Measurements from ENCODE around the gene HDHD3. TPM values are rescaled to one million over a fixed set of nuclear protein-coding genes. Genes with fewer than 3 reads are reported as not detected.
A peak's percentile ranks its signal among the peaks of the same experiment; 100 is the strongest.
"Not testable (repeated sequence)": the region's sequence is repeated elsewhere in the genome, so short reads cannot be mapped to it uniquely, and the experiment has no call there.

HDHD3 gene
- total RNA-seq, 1 experiment from 2014 or later, result 78.1 TPM

GRCh38 chr9:113389451-113389850, 12.7 kb upstream of the HDHD3 start:
- DNase-seq (ENCODE audit: low spot score), result no peak

- DNase-seq (ENCODE audit: low spot score), result no peak
Observed at GRCh38 chr9:113388833-113389232, 12.0 kb upstream of the HDHD3 start.

DNA sequence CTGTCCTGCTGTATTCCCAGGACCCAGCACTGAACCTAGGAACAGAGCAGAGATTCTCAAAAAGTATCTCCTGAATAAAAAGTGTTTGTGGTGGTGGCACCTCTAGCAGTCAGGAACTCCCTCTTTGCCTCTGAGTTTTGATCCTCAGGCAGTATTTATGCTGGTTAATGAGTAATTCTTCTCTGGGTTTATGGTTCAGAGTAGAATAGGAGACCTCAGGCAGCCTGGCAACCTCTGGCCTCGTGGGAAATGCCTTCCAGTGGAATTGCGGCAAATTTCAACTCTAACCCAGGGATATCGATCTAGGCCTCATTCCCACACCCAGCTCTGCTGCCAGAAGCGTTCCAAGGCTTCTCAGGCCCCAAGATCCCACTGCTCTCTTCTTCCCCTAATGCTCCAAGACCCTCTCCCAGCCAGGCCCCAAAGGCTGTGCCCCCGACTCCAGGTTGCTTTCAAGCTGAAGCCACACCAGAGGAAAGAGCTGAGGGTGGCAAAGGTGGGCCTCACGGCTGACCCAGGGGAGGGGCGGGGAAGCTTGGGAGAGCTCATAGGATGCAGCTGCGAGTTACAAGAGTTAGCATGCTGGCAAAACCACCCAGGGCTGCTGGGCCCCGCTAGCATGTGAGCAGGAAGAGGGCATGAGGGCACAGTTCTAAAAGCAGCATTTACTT, 10.9 kb upstream of the HDHD3 start:
- peak; percentile 84 for DNase-seq (ENCODE audit: low spot score)

DNA sequence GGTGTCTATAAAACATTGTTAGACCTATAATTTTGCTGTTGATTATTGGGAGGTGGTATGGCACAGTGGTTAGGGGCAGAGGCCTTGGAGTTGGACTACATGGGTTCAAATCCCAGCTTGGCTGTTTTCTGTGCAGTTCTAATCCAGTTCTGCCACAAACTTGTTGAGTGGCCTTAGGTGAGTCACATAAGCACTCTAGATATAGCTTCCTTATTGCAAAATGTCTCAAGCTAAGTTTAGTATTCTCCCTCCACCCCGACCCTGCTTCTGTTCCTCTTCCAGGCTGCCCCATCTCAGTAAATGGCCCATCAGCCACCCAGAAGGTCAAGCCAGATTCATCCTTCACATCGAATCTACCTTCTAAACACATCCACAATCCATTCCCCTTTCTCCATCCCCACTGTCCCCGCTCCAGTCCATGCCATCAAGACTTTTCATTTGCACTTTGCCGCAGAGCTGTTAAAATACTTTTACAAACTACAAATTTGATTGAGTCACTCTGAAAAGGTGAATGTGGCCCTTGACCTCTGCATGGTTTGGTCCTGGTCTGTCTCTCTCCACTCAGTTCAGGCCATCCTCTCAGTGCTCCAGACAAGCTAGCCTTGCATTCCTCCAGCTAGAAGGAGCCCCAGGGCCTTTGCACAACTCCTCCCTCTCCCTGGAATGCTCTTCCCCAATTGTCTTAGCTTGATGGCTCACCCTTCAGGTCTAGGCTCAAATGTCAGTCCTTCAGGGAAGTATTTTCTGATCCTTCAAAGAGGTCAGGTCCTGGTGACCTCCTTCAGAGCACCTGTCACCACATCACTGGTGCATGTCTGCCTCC, 10.0 kb upstream of the HDHD3 start:
- DNase-seq (ENCODE audit: low spot score), result no peak

DNA sequence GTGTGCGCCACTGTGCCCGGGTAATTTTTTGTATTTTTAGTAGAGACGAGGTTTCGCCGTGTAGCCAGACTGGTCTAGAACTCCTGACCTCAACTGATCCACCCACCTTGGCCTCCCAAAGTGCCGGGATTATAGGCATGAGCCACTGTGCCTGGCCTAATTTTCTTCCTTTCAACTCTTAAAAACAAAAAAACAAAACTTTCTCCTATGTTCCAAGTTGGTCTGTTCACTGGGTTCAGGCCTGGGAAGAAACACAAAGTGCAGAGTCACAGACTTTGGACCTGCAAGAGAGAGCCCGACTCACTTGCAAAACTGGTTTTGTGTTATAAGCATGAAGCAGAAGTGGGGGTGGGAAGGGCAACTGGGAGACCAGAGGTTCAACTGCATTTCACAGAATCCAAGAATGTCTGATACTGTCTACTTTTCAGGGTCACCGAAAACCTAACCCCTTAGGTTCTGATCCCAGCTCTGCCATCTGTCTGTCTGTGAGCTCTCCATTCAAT, 5.2 kb upstream of the HDHD3 start:
- DNase-seq (ENCODE audit: low spot score), result peak; percentile 93

- not testable (repeated sequence) for DNase-seq (ENCODE audit: low spot score)
Observed at GRCh38 chr9:113381441-113381840, 4.7 kb upstream of the HDHD3 start.

- peak; percentile 44 for DNase-seq (ENCODE audit: low spot score)
Observed at GRCh38 chr9:113380869-113381378, 4.1 kb upstream of the HDHD3 start.

- DNase-seq (ENCODE audit: low spot score), result not testable (repeated sequence)
Observed at GRCh38 chr9:113379829-113380210, 3.0 kb upstream of the HDHD3 start.

DNA sequence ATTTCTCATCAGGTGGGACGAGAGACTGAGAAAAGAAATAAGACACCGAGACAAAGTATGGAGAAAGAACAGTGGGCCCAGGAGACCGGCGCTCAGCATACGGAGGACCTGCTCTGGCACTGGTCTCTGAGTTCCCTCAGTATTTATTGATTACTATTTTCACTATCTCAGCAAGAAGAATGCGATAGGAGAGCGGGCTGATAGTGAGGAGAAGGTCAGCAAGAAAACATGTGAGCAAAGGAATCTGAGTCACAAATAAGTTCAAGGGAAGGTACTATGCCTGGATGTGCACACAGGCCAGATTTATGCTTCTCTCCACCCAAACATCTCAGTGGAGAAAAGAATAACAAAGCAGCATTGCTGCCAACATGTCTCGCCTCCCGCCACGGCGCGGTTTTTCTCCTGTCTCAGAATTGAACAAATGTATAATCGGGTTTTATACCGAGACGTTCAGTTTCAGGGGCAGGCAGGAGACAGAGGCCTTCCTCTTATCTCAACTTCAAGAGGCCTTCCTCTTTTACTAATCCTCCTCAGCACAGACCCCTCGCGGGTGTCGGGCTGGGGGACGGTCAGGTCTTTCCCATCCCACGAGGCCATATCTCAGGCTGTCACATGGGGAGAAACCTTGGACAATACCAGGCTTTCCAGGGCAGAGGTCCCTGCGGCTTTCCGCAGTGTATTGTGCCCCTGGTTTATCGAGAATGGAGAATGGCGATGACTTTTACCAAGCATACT, 2.5 kb upstream of the HDHD3 start:
- DNase-seq (ENCODE audit: low spot score), result not testable (repeated sequence)

DNA sequence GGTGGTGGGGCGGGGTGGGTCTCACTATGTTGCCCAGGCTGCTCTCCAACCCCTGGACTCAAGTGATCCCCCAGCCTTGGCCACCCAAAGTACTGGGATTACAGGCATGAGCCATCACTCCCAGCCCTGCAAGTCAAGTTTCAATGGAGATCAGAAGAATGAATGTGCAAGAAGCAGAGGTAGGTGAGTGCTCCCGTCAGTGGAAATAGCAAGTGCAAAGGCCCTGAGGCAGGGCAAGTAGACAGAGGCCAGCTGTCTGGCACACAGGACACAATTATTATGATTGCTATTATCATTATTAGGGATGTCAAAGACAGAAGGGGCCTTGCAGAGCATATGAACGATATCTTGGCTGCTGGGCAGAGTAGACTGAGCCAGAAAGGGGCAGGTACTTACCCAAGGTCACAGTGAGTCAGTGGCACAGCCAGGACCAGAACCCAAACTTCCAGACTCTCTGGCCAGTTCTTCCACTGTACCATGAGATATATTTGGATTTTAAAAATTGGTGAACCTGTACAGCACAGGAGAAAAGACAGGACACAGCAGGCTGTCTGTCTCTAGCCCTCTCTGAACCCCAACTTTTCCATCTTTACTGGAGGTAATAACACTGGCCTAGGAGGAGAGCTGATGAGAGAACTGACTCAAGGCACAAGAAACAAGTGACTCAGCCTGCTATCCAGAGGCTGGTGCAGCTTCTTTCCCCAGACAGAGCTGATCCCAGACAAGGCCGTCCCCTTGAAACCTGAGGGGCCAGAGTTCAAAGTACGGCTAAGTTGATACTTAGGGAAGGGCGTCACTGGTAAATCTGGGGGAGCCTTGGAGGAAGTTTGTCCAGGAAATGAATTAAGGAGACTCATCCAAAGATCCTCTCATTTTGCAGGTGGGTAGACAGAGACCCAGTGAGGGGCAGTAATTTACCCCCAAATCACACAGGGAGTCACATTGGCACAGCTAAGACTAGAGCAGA, 1.4 kb downstream of the HDHD3 start:
- DNase-seq (ENCODE audit: low spot score), result peak; percentile 57

- DNase-seq (ENCODE audit: low spot score), result no peak
Observed at GRCh38 chr9:113373676-113374392, 3.0 kb downstream of the HDHD3 start.

DNA sequence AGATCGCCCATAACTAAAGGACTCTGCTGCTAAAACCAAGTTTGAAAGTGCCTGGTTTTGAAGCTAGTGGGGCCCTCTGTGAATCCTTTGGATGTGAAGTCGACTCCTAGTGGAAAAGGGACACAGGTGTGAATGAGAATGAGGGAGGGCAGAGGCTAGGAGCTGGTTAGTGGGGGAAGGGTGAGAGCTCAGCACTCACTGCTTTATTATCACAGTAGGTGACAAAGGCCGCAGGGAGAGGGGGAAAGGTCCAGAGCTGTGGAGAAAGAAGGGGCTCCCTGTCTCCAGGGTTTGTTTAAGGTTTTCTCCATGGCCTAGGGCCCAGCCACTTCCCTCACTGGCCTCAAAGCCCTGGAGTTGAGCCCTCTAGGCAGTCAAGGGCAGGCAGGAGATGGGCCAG, 3.5 kb downstream of the HDHD3 start:
- DNase-seq (ENCODE audit: low spot score), result no peak

GRCh38 chr9:113372059-113372458, 4.7 kb downstream of the HDHD3 start:
- no peak for DNase-seq (ENCODE audit: low spot score)

DNA sequence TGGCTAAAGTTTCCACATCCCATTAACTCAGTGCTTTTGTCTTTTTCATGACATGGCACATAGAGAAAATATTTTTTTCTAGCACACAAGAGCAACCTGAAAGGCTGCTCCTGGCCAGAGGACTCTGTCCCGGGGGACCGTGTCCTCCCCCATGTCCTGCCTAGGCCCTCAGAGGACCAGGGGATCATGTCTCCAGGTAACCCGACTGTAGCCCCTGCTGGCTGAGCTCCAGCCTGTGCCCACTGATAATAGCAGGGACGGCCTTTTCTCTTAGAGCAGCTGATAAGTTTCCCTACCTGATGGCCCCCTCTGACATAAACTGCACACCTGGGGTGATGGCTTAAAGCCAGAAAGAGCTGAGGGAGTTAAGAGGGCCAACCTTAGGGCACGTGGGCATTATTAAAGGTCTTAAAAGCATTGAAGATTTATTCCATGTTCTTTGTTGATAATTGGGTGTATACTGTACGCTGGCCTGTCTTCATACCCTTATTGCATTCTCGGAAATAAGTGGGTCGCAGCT, 5.9 kb downstream of the HDHD3 start:
- DNase-seq (ENCODE audit: low spot score), result no peak

GRCh38 chr9:113369855-113370140, 7.0 kb downstream of the HDHD3 start:
- DNase-seq (ENCODE audit: low spot score), result no peak

DNA sequence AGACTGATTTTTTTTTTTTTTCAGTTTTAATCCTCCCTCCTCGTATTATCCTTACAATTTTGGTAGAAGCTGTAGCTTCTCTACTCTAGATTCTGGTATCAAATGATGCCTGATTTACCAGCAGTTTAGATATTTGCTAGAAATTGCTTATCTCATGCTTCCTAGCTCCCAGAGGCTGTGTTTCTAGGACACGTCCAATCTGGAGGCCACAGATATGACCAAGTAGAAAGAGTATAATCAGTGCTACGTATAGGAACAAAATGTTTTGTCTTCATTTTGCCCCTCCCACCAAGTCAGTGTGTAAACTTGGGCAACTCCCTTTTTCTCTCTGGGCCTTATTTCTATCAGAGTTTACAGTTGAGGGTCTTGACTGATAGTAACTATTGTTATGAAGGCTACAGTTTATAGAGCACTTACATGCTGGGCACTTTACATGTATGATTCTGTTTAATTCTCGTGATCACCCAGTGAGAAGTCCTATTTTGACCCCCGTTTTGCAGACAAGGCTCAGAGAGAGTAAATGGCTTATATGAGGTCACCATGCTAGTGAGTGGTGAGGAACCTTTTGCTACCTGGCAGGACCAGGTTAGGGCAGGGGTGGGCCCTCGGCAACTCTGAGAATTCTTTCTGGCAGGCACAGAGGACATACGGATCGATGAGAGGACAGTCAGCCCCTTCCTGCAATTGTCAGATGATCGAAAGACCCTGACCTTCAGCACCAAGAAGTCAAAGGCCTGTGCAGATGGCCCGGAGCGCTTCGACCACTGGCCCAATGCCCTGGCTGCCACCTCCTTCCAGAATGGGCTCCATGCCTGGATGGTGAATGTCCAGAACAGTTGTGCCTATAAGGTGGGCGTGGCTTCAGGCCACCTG, 7.6 kb downstream of the HDHD3 start:
- DNase-seq (ENCODE audit: low spot score), result no peak

GRCh38 chr9:113368348-113368981, 8.3 kb downstream of the HDHD3 start:
- DNase-seq (ENCODE audit: low spot score), result no peak

DNA sequence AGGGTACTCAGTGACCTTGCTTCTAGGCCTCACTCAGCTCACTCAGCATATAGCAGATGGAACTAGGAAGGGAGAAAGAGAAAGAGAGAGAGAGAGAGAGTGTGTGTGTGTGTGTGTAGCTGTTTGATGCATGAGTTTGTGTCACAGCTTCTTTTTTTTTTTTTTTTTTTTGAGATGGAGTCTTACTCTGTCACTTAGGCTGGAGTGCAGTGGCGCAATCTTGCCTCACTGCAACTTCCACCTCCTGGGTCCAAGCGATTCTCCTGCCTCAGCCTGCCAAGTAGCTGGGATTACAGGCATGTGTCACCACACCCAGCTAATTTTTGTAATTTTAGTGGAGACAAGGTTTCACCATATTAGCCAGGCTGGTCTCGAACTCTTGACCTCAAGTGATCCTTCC, 11.1 kb downstream of the HDHD3 start:
- not testable (repeated sequence) for DNase-seq (ENCODE audit: low spot score)

DNA sequence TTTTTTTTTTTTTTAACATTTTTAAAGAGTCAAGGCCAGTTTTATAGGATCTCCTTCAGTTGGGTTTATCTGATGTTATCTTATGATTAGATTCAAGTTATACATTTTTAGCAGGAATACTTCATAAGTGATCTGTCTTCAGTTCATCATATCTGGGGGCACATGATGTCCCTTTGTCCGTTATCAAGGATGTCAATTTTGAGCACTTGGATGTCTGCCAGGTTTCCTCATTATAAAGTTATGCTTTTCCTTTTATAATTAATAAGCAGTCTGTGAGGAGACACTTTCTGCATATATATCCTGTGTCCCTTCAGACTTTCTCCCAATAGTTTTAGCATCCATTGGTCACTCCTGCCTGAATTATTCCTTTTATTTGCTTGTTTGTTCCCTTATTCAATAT, 11.8 kb downstream of the HDHD3 start:
- no peak for DNase-seq (ENCODE audit: low spot score)

Data from HT-29 (cell line).